HCT116 (cell line): ENCODE results near the gene HPS3. TPM values are rescaled to one million over a fixed set of nuclear protein-coding genes. Genes with fewer than 3 reads are reported as not detected.
A peak's percentile ranks its signal among the peaks of the same experiment; 100 is the strongest.
"Not testable (repeated sequence)": the region's sequence is repeated elsewhere in the genome, so short reads cannot be mapped to it uniquely, and the experiment has no call there.

Source experiments
- ATAC-seq: fragments of 200-7000 bp; cut with Tn5 transposase; 2 replicates; pipeline ENCODE4 v1.9.1; 2020; ENCODE audit warnings: mild to moderate bottlenecking, moderate library complexity
- BruUV-seq: library from RNA; stranded (reverse); fragments of 400-500 nt; replicated peaks from 2 replicates; lab custom pipeline; 2021; lab: Mats Ljungman, UMichigan
- CTCF ChIA-PET: fragments of 300-600 bp; sonication (Branson Sonifier 250); formaldehyde crosslinking; loops from one replicate; lab custom pipeline; 2021; ENCODE audit warnings: antibody characterized with exemption; lab: Charles Lee
- POLR2A ChIA-PET: fragments of 300-600, 350-600 bp; sonication (Branson Sonifier 250); formaldehyde crosslinking; loops from one replicate; lab custom pipeline; 2021; ENCODE audit warnings: antibody characterized with exemption; lab: Charles Lee
- RAD21 ChIA-PET, 2 experiments: fragments of 300-600 bp; sonication (Branson Sonifier 250); formaldehyde crosslinking; loops; one replicate each; lab custom pipeline; 2023; ENCODE audit warnings: low total read pairs in 2 of 2; ENCODE audit not compliant: uncharacterized antibody in 2 of 2, unreplicated experiment in 2 of 2, low non-redundant PET in 1 of 2; lab: Charles Lee
- DNase-seq: peaks from one replicate; pipeline ENCODE4 v3.0.0-alpha.2; 2010; ENCODE audit warnings: low read depth, low spot score
- H2AFZ ChIP-seq: fragments of 200-600 bp; shearing (Covaris generic), sonication (generic); 2 replicates; pipeline ENCODE4 v1.6.1; 2017; ENCODE audit warnings: low read depth, mixed run types, mixed read lengths, antibody characterized with exemption, low read length; ENCODE audit not compliant: poor library complexity, severe bottlenecking
- H3K27ac ChIP-seq: 2 replicates; pipeline ENCODE4 v1.5.1; 2012; ENCODE audit warnings: low read depth, low read length
- H3K27me3 ChIP-seq: fragments of 200-600 bp; sonication (generic); 2 replicates; pipeline ENCODE4 v1.6.1; 2016; ENCODE audit warnings: mixed run types, low read length, mixed read lengths; ENCODE audit not compliant: insufficient read depth
- H3K36me3 ChIP-seq, 2 experiments: fragments of 200-500 bp in 1 of 2; fragments of 200-600 bp in 1 of 2; sonication (Bioruptor generic) in 1 of 2; sonication (generic) in 1 of 2; 2 replicates each; pipeline versions ENCODE4 v1.5.1 to v1.6.1; 2014 to 2016; ENCODE audit warnings: low read length in 2 of 2, inconsistent platforms in 1 of 2, mixed read lengths in 1 of 2, mixed run types in 1 of 2; ENCODE audit not compliant: insufficient read depth in 2 of 2, control insufficient read depth in 1 of 2
- H3K4me1 ChIP-seq, 2 experiments: fragments of 200-600 bp in 1 of 2; sonication (generic) in 1 of 2; 2 replicates each; pipeline versions ENCODE4 v1.5.1 to v1.6.1; 2012 to 2017; ENCODE audit warnings: low read length in 2 of 2, inconsistent platforms in 1 of 2, mild to moderate bottlenecking in 1 of 2, mixed read lengths in 1 of 2, mixed run types in 1 of 2, moderate library complexity in 1 of 2; ENCODE audit not compliant: insufficient read depth in 2 of 2, control insufficient read depth in 1 of 2
- H3K4me2 ChIP-seq: fragments of 200-600 bp; sonication (generic); 2 replicates; pipeline ENCODE4 v1.6.1; 2017; ENCODE audit warnings: mixed run types, low read length, mixed read lengths
- H3K4me3 ChIP-seq, 2 experiments: fragments of 200-600 bp in 1 of 2; sonication (generic) in 1 of 2; replicated peaks in 1 of 2; 2 replicates each; pipeline ENCODE4 v1.5.1; 2011 to 2016; ENCODE audit warnings: low read length in 2 of 2, control low read depth in 1 of 2, low read depth in 1 of 2, mild to moderate bottlenecking in 1 of 2, mixed read lengths in 1 of 2, mixed run types in 1 of 2
- H3K79me2 ChIP-seq: fragments of 200-600 bp; sonication (generic); 2 replicates; pipeline ENCODE4 v1.6.1; 2017; ENCODE audit warnings: mild to moderate bottlenecking, mixed run types, low read length, moderate library complexity, mixed read lengths; ENCODE audit not compliant: insufficient read depth
- H3K9ac ChIP-seq: fragments of 200-600 bp; sonication (generic); 2 replicates; pipeline ENCODE4 v1.6.1; 2016; ENCODE audit warnings: low read length, mixed read lengths
- H3K9me2 ChIP-seq: fragments of 200-600 bp; sonication (generic), shearing (Covaris generic); 2 replicates; pipeline ENCODE4 v1.6.1; 2017; ENCODE audit warnings: mixed run types, mild to moderate bottlenecking, moderate library complexity; ENCODE audit not compliant: insufficient read depth
- H3K9me3 ChIP-seq, 2 experiments: fragments of 200-500 bp in 1 of 2; fragments of 200-600 bp in 1 of 2; sonication (Bioruptor generic) in 1 of 2; sonication (generic) in 1 of 2; 2 replicates each; pipeline ENCODE4 v1.6.1; 2014 to 2017; ENCODE audit warnings: low read length in 2 of 2, mixed read lengths in 2 of 2, inconsistent platforms in 1 of 2, low read depth in 1 of 2, mild to moderate bottlenecking in 1 of 2, mixed run types in 1 of 2, moderate library complexity in 1 of 2; ENCODE audit not compliant: control insufficient read depth in 1 of 2, insufficient read depth in 1 of 2
- H4K20me1 ChIP-seq: fragments of 200-600 bp; sonication (generic), shearing (Covaris generic); 2 replicates; pipeline ENCODE4 v1.6.1; 2017; ENCODE audit warnings: mixed run types, mild to moderate bottlenecking, moderate library complexity; ENCODE audit not compliant: insufficient read depth
- EZH2phosphoT487 ChIP-seq: fragments of 200-600 bp; IDR thresholded peaks from 2 replicates; pipeline ENCODE4 v1.6.1; 2018; ENCODE audit warnings: antibody characterized with exemption, borderline replicate concordance
- JUND ChIP-seq: IDR thresholded peaks from 2 replicates; pipeline ENCODE4 v1.6.1; 2012
- SIN3A ChIP-seq: IDR thresholded peaks from 2 replicates; pipeline ENCODE4 v1.6.1; 2012; ENCODE audit warnings: low read depth
- SRF ChIP-seq: IDR thresholded peaks from 2 replicates; pipeline ENCODE4 v1.6.1; 2012; ENCODE audit warnings: low read depth
- intact Hi-C: fragments of 100-400 bp; cut with micrococcal nuclease; formaldehyde crosslinking; loops from 2 replicates; pipeline ENCODE4 v1.10.0; 2022
- total RNA-seq: library from RNA; stranded (reverse); gene quantifications from one replicate; pipeline ENCODE4 v1.2.1, GENCODE V29; 2021; ENCODE audit not compliant: unreplicated experiment

HPS3 gene
- total RNA-seq, 1 experiment from 2014 or later, result 17.1 TPM

DNA sequence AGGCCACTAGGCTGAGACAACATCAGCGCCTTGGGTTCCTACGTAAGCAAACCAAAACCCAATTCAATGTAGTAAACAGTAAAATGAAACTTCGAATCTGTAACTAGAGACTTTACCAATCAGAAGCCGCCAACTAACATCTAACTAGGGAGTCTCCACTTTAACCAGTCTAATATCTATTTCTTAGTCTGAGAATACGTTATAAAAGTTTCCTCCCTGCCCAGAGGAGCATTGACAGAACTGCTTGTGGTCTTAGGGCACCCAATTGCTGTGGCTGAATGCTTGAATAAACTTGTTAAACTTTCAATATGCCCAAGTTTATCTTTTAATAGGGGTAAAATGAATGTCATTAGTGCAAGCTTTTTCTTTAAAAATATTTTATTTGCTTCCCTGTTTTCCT lies 87.9 kb downstream of the HPS3 start:
- Histone ChIP-seq H3K9me3 (no peaks in the 10 kb centered on the region), H3K36me3 (no peaks in the 10 kb centered on the region), H3K9ac (no peak overlapping the region), H3K27ac (no peak overlapping the region), H3K4me3 (no peak overlapping the region), H3K9me2 (no peaks in the 10 kb centered on the region), H3K27me3 (no peaks in the 10 kb centered on the region), H3K79me2 (no peaks in the 10 kb centered on the region), H4K20me1 (no peaks in the 10 kb centered on the region), H3K4me1 (no peaks in the 10 kb centered on the region), H3K4me2 (no peak overlapping the region), H2AFZ (peak overlapping the region; percentile 55)
- DNase-seq (no peak), ATAC-seq (no peak)
- CTCF ChIA-PET, result no interaction called here
- TF ChIP-seq JUND (no peak), SIN3A (no peak), SRF (no peak), EZH2phosphoT487 (no peak)
- POLR2A ChIA-PET, result no interaction called here
- intact Hi-C loops, result no loop called here
- BruUV-seq, result no TSS peak
- RAD21 ChIA-PET, result no interaction called here

DNA sequence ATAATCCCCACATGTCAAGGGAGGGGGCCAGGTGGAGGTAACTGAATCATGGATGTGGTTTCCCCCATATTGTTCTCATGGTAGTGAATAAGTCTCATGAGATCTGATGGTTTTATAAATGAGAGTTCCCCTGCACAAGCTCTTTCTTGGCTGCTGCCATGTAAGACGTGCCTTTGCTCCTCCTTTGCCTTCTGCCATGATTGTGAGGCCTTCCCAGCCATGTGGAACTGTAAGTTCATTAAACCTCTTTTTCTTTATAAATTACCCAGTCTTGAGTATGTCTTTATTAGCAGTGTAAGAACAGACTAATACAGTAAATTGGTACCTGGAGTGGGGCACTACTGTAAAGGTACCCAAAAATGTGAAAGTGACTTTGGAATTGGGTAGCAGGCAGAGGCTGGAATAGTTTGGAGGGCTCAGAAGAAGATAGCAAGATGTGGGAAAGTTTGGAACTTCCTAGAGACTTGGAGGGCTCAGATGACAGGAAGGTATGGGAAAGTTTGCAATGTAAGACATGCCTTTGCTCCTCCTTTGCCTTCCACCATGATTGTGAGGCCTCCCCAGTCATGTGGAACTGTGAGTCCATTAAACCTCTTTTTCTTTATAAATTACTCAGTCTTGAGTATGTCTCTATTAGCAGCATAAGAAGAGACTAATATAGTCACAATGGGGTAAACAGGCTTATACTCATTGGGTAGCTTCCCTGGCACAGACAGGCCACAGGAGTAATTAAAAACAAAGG lies 90.1 kb downstream of the HPS3 start:
- H4K20me1 ChIP-seq, H3K4me1 ChIP-seq, H3K9me3 ChIP-seq, DNase-seq, H3K9me2 ChIP-seq, POLR2A ChIA-PET, RAD21 ChIA-PET, ATAC-seq, H3K4me3 ChIP-seq, H3K9ac ChIP-seq, H3K4me2 ChIP-seq, intact Hi-C loops, H3K36me3 ChIP-seq, H3K27me3 ChIP-seq, CTCF ChIA-PET, H3K79me2 ChIP-seq, H3K27ac ChIP-seq, H2AFZ ChIP-seq, BruUV-seq: not testable (repeated sequence)
